HG03064 (cell line): ENCODE data around the gene TBCK.
A peak's percentile ranks its signal among the peaks of the same experiment; 100 is the strongest.
"Not testable (repeated sequence)": the region's sequence is repeated elsewhere in the genome, so short reads cannot be mapped to it uniquely, and the experiment has no call there.

Experiments used
- ATAC-seq: cut with Tn5 transposase; IDR thresholded peaks from one replicate; pipeline ENCODE4 v1.9.1; 2021; ENCODE audit warnings: low read depth; ENCODE audit not compliant: unreplicated experiment

TBCK gene

GRCh38 chr4:106323119-106323518 is 7.1 kb upstream of the TBCK start:
- ATAC-seq, result no peak

GRCh38 chr4:106321814-106322213 is 5.8 kb upstream of the TBCK start:
- not testable (repeated sequence) for ATAC-seq

GRCh38 chr4:106321168-106321567 is 5.2 kb upstream of the TBCK start:
- ATAC-seq, result not testable (repeated sequence)

- ATAC-seq, result no peak
Observed at GRCh38 chr4:106320235-106320634, 4.2 kb upstream of the TBCK start.

GRCh38 chr4:106318511-106318910 is 2.5 kb upstream of the TBCK start:
- no peak for ATAC-seq

GRCh38 chr4:106317815-106318214 is 1.8 kb upstream of the TBCK start:
- ATAC-seq, result no peak

- peak; percentile 2 for ATAC-seq
Observed at GRCh38 chr4:106316773-106317409, 882 bp upstream of the TBCK start.

GRCh38 chr4:106315476-106315967 is 487 bp downstream of the TBCK start:
- peak; percentile 29 for ATAC-seq

- ATAC-seq, result no peak
Observed at GRCh38 chr4:106314960-106315359, 1.0 kb downstream of the TBCK start.

- no peak for ATAC-seq
Observed at GRCh38 chr4:106312997-106313522, 2.9 kb downstream of the TBCK start.

GRCh38 chr4:106312377-106312776 is 3.6 kb downstream of the TBCK start:
- ATAC-seq, result no peak

GRCh38 chr4:106306561-106306960 is 9.4 kb downstream of the TBCK start:
- ATAC-seq, result no peak

GRCh38 chr4:106305435-106306055 is 10.5 kb downstream of the TBCK start:
- ATAC-seq, result no peak

- no peak for ATAC-seq
Observed at GRCh38 chr4:106304632-106305031, 11.4 kb downstream of the TBCK start.

- ATAC-seq, result no peak
Observed at GRCh38 chr4:106303548-106304281, 12.3 kb downstream of the TBCK start.

GRCh38 chr4:106302062-106302438 is 14.0 kb downstream of the TBCK start:
- no peak for ATAC-seq

- ATAC-seq, result no peak
Observed at GRCh38 chr4:106301393-106302061, 14.5 kb downstream of the TBCK start.

GRCh38 chr4:106299977-106300376 is 16.0 kb downstream of the TBCK start:
- ATAC-seq, result no peak

- ATAC-seq, result no peak
Observed at GRCh38 chr4:106297245-106298035, 18.6 kb downstream of the TBCK start.

GRCh38 chr4:106294062-106294461 is 21.9 kb downstream of the TBCK start:
- no peak for ATAC-seq
